GM18511 (cell line): Measurements from ENCODE around the gene KRT84.

Source experiments
- ATAC-seq: cut with Tn5 transposase; IDR thresholded peaks from one replicate; pipeline ENCODE4 v1.9.1; 2021; ENCODE audit warnings: mild to moderate bottlenecking, moderate library complexity; ENCODE audit not compliant: unreplicated experiment

Gene KRT84

DNA sequence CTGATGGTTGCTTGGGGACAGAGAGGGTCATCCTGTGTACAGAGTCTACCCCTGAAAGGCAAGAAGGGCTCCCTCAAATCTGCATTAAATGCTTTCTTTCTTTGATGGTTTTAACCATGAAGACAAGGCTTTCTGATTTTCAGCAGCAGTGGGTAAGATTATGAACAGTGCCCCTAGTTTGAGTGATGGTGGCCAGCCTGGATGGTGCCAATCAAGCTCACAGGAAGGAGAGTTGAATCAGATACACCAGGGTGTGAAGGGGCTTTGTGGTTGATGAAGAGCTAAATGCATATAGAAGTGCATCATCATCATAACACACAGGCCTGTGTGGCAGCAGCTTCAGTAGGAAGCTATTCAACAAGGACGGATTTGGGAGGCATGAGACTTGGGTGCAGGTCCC lies 23.9 kb downstream of the KRT84 start:
- no peak for ATAC-seq

DNA sequence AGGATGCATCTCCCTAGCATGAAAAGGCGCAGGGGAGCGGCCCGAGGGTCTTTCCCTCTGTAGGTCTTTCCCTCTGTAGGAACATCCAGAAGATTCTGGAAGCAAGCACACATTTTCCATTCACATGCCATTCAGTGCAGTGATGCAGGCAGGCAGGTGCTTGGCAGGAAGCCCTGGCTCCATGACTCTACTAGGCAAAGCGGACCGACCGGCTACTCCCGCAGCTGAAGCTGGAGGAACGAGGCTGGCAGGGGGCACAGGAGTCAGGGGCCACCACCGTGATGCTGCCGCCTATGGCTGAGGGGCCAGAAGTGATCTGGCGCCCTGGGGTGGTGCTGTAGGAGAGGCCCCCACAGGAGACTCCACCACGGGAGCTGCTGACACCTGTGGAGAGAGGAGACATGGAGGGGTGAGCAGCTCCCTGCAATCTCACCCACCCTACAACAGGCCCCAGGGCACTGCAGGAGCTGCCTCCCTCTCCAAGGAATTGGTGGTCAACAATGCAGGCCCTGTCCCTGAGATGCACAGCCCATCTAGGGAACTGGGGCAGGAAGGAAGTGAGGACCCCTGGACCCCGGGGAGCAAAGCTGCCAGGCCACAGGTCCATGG lies 24.7 kb downstream of the KRT84 start:
- no peak for ATAC-seq

DNA sequence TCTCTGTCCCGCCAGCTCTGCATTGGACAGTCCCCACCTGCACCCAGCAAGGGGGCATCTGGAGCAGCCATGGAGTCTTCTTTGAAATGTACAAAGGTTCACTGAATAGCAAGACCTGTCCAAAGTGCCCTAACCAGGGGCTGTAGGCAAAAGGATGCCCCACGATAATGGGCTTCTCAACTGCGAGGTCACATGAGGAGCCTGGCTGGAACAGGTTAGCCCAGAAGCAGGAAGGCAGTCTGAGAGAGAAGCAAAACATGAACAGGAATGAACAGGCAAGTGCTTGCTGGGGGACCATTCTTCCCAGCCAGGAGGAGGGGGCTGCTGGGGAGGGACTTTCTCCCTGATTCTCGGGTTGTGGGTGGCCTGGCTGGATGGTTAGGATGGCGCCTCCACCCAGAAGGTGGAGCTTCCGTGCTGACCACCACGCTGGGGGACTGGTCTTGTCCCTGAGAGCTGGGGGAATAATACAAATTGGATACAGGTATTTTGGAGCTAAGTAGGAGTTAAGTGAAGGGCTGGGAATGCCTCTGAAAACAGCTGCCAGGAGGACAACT lies 25.3 kb downstream of the KRT84 start:
- ATAC-seq, result no peak

DNA sequence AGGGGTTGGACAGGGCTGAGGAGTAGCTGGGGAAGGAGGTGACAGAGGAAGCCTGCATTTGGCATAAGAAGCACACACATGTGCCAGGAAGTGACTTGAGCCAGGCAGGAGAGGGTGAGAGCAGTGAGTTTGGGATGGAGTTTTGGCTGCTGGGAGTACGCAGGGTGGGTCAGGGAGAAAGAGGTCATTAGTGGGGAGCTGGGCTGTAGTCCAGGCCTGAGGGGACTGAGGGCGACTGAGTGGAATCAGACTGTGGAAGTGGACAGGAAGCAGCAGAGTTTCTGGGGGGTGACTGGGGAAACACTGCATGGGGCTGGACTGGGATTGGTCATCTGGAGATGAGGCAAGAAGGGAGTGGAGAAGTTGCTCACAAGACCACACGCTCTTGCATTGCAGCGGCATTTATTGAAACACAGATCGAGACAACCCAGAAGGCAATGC lies 25.8 kb downstream of the KRT84 start:
- ATAC-seq, result no peak

DNA sequence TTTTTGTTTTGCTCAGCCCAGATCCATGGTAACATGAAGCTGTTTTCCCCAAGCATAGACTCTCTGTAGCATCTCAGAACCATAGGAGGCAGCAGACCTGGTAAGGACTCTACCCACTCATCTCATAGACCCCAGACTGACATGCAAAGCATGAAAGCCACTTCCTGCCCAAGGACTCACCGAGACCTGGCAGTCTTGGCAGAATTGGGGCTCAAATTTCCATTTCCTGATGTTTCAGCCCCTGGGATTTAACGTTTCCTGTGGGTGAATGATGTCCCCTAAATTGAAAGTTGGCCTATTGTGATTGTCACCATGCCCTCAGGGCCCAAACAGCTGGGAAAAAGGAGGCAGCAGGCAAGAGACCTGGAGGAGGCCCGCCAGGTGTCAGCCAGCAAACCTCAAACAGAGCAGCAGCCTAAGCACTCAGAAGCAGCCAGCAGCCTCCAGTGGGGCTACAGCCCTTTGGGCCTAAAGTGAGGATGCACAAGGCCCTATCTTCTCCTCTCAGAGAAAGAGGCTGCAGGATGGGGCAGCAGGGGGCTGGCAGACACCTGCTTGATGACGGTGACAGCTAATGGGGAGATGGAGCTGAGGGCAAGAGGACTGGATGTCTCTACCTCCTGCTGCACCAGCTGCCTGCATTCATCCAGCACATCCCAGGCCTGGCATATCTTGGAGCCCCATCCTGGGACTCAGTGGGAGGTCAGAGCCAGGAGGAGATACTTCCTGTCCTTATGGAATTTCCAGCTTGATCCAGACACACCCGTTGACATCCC lies 26.7 kb downstream of the KRT84 start:
- ATAC-seq, result peak; percentile 97

DNA sequence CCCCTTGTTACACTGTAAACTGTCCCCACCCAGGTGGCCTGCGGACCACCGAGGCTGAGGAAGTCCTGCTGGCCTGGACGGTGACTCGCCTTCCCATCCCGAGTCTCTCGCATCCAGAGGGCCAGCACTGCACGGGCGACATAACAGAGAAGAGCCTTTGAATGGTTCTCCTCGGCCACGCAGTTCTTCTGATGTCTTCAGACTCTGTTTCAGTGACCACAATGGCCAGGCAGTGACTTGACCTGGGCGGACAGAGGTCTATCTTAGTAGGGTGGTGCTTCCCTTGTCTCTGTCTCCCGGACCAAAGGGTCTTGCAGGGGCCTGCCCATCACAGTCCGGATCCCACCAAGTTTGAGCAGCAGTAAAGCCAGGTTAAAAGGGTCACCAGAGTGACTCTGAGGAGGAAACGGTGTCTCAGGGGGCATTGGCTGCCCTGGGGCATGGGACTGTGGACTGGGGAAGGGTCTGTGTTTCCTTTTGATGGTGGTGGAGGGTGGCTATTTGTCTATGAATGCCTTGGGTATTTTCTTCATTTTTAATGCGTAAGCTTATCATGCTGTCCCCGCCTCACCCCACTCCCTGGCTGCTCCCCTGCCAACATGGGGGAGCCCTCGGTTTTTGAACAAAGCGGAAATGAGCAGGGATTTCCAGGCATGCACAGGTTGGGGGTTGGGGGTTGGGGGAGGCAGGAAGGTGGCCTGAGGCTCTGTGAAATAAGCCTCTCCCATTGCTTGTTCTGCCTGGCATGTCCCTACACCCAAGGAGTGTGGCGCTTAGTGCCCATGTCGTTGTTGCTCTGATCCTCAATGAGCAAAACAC lies 28.5 kb downstream of the KRT84 start:
- no peak for ATAC-seq

DNA sequence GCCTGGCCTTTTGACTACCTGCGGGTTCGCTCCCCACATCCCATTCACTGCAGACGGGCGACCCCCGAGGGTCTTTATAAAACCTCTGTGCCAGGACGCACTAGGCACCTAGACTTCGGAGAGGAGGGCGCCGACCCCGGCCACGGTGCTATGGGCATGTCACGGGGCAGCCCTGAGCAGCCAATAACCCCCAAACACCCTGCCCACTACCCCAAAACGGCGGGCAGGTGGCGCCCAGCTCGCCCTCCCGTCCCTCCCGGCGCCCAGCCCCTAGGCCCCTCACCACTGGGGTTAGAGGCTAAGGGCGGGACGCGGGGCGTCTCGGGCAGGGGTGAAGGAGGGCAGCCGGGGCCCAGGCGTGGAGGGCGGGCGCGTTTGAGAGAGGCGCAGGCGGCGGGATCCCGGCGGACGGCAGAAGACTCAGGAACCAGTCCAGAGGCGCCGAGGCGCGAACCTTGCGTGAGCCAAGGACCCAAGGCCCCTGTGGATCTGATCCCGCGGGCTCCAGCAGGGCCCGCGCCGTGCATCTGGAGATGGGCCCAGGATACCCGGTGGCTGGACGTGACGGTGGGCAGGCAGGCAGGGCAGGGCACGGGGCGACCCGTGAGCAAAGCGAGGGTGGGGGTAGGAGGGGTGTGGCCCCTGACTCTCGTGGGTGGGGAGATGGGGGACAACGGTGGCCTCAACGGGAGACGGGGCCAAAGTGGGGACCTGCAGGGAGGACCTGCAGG lies 29.3 kb downstream of the KRT84 start:
- no peak for ATAC-seq

DNA sequence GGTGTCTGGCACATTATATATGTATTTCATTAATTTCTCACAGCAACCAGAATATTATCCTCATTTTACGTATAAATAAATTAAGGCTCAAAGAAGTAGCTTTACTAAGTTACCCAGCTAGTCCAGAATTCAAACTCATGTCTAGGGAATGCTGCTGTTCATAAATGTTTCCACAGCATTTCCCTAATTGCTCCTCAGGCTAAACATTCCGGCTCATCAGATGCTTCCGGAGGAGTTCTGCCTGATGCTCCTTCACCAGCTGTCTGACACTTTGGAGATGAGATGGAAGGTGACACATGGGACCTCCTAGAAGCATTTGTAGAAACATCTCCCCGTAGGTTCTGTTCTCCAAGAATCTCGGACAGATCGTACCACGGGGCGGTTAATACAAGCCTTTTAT lies 30.3 kb downstream of the KRT84 start:
- no peak for ATAC-seq

DNA sequence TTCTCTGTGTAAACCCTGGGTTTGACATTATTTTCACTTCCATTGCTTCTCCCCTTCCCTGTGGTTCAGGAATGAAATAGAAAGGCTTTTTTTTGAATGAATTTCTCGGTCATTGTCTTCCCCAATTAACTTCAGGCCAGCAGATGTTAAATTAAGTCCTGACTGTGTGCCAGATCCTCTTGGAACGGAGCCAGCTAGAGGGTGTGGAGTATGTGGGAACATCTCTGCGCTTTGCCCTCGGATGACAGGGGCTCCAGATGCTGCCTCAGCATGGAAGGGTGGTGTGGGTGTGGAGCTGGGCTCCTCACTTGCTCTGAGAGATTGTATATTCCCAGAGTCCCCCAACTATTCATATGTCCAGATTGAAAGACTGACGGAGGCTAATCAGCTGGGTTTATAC lies 31.3 kb downstream of the KRT84 start:
- ATAC-seq, result no peak

DNA sequence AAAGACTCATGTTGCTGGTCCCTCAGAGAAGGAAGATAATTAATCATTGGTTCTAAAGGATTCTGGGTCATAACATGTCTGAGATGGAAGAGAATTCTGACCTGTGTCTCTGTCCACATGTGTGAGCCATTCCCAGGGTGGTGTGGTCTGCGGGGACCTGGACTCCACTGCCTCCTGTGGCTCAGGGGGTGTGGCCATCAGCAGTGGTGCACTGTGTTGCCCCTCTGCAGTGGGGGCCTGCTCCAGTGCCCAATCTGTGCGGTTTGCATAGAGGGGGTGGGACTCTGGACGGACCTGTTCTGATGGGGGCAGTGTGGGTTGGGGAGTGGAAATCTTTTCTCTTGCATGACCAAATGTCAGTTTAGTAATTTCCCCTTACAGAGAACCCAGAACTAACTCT lies 31.7 kb downstream of the KRT84 start:
- no peak for ATAC-seq

DNA sequence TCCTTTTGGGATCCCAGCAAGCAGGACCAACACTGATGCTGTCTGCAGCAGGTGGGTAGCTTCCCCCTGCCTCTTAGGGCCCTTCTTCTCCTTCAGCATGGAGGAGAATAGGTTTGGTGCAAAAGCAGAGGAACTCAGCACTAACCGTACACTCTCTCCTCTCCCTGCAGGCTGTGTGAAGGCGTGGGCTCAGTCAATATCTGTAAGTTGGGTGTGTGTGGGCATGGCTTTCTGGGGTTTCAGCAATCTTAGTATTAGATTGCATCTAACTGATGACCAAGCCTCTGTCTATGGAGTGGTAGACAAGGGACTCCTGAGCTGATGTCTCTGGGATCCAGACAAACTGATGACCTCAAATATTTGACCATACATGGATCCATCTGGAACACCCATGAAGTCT lies 32.5 kb downstream of the KRT84 start:
- ATAC-seq, result no peak

DNA sequence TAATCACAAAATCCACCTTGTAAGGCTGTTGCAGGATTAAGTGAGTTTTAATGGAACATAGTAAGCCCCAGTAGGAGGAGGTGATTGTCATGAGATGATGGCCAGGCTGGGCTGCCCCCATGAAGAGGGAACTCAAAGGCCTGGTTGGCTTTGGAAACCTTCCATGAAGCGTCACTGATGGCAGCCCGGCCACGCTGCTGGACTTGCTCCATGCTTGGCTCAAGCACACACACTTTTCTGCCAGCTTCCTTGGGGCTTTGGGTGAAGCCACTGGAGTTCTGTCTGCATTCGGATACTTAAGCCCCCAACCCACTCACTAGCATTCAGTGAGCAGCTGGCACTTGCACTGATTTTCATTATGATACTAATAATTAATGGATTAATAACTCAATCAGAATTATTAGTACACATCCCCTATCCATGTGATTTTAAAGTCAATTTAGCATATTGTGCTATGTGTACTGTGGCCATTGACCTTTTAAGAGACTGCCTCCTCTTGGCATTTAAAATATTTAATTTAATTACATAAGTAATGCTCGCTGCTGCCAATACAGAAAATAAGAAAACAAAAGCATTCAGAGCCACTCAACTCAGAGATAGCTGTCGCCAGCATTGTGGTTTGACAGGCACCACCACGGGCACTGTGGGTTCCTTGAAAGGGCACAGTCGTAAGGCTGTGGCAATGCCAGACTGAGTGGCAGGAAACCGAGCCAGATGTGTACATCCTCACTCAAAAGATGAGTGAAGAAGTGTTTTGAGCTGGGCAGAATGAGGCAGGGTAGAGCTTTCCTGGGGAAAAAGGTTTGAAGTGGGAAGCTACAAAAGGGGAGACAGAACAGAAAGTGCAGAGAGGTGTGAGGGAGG lies 34.0 kb downstream of the KRT84 start:
- no peak for ATAC-seq

DNA sequence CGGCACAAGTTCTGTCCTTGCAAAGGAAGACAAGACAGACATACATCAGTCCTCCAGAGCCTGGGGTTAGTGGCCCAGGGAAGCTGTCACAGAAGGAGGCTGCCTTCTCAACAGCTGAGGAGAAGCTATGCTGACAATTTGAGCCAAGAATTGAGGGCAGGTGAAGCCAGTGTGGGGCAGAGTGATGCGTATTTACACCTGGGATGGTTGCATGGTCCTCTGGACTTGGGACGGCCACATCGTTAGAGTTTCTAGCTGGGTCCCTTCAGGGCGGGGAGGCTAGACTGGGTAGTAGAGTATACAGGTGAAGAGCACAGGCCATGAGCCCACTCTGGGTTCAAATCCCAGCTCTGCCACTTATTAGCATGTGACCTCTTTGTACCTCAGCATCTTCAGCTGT lies 34.7 kb downstream of the KRT84 start:
- no peak for ATAC-seq

DNA sequence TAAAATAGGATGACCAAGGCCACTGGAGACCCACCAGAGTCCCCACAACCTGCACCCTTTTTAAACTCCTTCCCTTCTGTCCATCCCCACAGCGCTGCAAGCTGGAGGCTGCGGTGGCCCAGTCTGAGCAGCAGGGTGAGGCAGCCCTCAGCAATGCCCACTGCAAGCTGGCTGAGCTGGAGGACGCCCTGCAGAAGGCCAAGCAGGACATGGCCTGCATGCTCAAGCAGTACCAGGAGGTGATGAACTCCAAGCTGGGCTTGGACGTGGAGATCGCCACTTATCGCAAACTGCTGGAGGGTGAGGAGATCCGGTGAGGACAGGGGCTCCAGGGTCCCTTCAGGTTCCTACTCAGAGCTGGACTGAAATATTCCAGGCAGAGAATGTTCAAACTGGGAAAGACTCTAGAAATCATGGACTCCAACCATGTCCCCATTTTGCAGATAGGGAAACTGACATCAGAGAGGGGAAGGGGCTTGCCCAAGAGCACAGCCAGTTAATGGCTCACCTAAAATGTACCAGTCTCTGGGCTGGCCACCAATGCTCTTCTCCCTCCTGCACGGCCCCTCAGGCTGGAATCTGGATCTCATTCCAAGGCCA lies 35.3 kb downstream of the KRT84 start:
- no peak for ATAC-seq

DNA sequence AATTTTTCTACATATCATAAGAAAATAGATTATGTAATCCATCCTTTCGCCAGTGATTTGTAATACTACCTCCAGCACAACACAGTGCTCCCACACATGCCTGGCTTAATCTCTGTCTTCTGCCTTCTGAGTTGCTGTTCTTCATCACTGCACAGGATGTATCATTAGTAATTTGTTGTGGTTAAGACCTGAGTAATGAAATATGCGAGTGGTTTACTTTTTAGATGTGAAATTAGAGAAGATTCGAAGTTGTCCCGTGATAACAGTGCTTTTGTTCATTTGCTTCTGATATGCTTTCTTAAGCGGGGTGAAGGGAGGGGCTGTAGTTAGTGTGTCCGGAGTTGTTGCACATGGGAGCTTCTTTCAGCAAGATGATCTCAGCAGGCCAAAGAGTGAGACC lies 36.3 kb downstream of the KRT84 start:
- ATAC-seq, result no peak

DNA sequence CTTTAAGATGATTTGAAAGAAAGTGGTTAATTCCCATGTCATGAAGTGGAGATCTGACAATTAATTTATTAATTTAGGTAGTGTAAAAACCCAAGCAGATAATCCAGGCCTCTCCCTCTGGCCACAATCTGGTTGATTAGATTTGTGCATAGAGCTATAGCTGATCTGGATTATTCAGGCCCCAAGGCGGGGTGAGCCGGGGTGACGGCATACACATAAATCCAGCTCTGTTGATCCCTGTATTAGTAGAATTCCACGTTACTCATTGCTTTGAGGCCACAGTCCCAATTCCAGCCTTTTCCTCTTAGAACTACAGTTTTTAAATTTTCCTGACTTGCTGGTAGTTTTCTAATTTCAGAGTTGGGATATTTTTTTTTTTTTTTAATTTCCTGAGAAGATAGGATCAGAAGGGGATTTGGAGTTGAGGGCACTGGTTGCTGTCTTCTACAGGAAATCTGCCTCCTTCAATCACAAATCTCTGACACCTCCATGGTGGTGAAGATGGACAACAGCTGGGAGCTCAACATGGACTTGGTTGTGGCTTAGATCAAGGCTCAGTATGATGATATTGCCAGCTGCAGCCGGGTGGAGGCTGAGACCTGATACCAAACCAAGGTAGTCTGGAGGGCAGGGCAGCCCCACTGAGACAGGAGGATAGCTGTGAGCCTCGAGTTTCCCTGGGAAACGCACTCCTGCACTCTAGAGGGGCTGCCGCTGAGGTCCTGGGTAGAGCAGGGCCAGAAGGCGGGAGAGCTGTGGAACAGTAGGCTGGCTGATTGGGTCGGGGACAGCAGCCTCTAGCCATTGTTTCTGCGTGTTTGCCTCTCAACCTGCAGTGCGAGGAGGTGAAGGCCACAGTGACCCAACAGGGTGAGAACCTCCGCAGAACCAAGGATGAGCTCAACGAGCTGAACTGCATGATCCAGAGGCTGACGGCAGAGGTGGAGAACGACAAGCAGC lies 37.6 kb downstream of the KRT84 start:
- no peak for ATAC-seq

DNA sequence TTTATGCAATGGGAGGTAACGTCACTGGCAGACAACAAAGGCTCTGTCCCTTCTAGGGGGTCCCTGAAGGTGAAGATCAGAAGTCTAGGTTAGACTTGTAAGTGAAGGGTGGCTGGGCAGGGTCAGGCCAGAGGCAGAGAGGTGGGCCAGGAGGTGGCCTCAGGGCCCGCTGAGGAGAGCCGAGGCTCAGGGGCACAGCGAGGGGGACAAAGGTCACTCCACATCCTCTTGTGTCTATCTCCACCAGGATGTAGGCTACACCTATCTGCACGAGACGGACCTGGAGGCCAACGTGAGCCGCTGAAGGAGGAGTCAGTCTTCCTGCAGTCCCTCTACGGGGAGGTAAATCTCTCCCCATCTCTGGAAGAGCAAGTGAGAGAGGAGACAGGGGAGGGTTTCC lies 38.4 kb downstream of the KRT84 start:
- ATAC-seq, result no peak

DNA sequence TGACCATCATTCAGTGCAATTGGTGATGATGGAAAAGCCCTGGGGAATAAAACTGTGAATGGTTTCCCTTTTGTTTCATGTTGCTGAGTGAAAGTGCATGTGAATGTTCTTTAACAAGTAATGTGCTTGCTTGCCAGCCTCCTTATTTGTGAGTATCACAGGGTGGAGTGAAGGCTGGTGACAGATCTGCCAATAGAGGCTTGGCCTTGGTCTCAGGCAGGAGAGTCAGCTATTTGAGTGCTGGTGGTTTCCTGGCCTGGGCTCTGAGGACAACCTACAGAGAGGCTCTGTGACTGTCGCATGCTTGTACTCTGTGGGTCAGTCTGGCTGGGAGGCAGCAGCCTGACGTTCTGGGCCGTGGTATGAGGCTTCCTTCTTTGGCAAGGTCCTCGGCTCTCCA lies 38.9 kb downstream of the KRT84 start:
- ATAC-seq, result peak; percentile 51
